8988T (cell line): ENCODE measurements around the gene MYO9B.

Experiments
- DNase-seq: peaks from one replicate; pipeline ENCODE4 v3.0.0; 2011

MYO9B gene, protein sequence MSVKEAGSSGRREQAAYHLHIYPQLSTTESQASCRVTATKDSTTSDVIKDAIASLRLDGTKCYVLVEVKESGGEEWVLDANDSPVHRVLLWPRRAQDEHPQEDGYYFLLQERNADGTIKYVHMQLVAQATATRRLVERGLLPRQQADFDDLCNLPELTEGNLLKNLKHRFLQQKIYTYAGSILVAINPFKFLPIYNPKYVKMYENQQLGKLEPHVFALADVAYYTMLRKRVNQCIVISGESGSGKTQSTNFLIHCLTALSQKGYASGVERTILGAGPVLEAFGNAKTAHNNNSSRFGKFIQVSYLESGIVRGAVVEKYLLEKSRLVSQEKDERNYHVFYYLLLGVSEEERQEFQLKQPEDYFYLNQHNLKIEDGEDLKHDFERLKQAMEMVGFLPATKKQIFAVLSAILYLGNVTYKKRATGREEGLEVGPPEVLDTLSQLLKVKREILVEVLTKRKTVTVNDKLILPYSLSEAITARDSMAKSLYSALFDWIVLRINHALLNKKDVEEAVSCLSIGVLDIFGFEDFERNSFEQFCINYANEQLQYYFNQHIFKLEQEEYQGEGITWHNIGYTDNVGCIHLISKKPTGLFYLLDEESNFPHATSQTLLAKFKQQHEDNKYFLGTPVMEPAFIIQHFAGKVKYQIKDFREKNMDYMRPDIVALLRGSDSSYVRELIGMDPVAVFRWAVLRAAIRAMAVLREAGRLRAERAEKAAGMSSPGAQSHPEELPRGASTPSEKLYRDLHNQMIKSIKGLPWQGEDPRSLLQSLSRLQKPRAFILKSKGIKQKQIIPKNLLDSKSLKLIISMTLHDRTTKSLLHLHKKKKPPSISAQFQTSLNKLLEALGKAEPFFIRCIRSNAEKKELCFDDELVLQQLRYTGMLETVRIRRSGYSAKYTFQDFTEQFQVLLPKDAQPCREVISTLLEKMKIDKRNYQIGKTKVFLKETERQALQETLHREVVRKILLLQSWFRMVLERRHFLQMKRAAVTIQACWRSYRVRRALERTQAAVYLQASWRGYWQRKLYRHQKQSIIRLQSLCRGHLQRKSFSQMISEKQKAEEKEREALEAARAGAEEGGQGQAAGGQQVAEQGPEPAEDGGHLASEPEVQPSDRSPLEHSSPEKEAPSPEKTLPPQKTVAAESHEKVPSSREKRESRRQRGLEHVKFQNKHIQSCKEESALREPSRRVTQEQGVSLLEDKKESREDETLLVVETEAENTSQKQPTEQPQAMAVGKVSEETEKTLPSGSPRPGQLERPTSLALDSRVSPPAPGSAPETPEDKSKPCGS (N-terminal part only)

DNA sequence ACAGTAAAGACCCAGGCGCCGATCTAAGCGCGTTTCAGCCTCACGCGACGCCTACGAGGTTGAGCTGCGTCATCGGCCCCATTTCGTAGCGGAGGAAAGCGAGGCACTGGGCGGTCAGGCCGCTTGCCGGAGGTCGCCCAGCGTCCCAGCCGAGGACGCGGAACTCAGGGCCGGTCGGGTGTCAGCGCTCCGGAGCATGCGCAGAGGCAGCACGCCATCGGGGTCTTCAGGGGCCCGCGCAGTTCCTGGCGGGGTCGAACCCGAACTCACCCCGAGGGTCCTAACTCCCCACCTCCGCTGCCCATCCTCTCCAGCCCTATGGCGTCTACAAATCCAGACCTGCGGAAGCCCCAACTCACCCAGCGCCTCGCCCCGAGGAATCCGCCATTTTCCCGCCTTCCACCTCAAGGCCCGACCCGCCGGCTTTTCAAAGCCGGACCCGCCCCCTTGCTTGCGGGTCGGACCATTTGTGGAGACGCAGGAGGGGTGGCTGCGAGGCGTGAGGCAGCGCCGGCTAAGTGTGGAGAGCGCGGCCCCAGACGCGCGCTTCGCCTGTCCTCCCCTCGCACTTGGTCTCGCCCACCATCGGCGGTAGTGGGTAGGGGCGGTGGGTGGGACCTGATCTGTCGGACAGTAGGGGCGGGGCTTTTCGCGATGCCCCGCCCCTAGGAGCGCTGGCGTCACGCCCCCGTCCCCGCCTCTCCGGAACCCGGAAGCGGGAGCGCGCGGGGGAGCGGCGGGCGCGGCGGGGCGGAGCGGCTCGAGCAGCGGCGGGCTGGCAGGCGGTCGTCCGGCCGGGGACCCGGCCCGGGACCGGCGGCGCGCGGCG lies at the start of gene MYO9B, which contains the start of gene HAUS8:
MYO9B (plus strand) TSS at position 743 of the 829 bp plus-strand sequence. CDS start 25,941 bp downstream, outside the sequence.
HAUS8 (minus strand) TSS at position 418 of the 829 bp plus-strand sequence; CDS start at position 388, 30 bp downstream.
- DNase-seq = peak; percentile 94

DNA sequence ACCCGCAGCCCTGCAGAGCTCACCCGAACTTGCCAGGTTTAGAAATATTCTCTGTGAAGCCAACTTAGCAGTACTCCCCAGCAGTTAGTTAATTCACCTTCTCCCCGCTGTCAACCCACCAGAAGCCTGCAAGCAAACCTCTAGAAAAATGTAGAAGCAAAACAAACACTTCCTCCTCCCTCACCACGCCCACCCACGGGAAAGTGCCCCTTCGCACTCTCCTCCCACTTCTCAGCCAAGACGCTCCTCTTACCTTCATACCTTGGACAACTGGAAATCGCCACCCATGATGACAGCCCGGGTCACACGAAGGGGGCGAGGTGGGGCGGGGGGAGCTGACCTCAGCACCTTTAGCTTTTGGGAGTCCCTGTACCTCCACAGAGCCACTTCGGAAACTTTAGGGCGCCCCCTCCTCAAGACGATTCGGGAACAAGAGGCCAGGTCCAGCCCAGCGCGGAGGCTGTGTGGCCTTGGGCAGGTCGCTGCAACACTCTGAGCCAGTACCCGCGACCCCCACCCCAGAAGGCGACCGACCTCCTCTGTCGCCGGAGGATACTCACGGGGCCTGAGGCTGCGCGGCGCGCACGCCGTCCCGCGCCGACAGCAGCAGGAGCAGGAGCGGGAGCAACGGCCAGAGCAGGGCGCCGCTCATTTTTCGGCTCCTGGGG lies 49.5 kb upstream of the MYO9B start:
- no peak for DNase-seq

DNA sequence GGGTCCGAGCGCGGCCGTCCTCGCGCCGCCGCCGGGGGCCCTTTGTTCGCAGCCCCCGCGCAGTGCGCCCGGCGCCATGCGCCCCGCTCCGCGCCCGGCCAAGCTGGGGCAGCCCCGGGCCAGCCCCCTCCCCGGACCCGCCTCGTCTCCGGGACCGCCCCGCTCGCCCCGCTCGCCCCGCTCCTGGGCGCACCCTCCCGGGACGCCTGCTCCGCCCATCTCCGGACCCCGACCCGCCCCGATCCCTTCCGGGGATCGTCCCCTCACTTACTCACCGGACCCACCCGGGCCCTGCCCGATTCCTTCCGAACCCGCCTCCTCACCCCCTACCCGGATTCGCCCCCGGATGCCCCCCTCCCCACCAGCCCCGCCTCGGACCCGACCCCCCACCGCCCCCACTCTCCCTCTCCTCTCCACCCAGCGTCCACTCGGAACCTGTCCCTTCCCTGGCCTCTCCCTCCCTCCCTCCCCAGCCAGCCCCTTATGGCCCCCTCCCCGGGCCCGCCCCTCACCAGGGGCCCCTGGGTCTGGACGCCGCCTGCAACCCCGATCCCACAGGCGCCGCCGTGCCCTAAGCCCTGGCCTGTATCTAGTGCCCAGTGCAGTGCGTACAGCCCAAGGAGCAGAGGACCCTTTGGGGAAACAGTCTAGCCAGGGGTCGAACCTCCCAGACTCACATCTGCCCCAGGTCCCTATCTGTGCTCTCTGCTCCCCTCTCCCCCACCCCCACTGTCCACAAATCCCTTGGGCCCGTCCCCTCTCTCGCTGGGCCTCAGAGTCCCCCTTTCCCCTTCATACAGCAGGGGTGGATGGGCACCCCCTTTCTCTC lies 48.7 kb upstream of the MYO9B start, which contains the start of gene CPAMD8:
CPAMD8 (minus strand) TSS at position 105 of the 829 bp plus-strand sequence. CDS start 168 bp downstream, outside the sequence.
- no peak for DNase-seq

- DNase-seq = no peak
Observed at GRCh38 chr19:17027535-17027975, 48.0 kb upstream of the MYO9B start.

- DNase-seq = no peak
Observed at GRCh38 chr19:17031741-17032140, 43.8 kb upstream of the MYO9B start.

GRCh38 chr19:17035842-17036424 lies 39.6 kb upstream of the MYO9B start:
- no peak for DNase-seq

- no peak for DNase-seq
Observed at GRCh38 chr19:17036640-17037039, 38.9 kb upstream of the MYO9B start.

GRCh38 chr19:17037184-17037583 lies 38.4 kb upstream of the MYO9B start:
- no peak for DNase-seq

DNA sequence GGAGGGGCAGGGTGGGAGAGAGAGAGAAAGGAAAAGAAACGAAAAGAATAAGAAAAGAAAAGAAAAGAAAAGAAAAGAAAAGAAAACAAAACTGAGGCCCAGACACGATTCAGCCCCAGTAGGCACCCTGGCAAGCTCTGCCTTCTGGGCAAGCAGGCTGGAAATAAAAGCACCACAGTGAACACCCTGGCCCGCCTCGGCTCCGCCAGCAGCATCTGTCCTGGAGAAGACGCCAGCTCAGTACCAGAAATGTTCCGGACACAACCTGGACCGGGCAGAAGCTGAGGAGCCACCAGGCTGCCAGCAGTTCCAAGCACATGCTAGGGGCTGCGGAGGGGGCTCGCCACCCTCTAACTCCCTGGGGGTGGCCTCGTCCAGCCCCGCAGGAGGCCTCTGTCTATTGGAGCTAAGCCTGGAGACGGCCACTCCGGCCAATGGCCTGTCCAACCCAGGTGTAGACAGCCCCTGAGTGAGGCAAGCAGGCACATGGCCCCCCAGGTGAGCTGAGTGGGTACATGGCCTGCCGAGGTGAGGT lies 37.5 kb upstream of the MYO9B start:
- no peak for DNase-seq

GRCh38 chr19:17041976-17042375 lies 33.6 kb upstream of the MYO9B start:
- DNase-seq = no peak

DNA sequence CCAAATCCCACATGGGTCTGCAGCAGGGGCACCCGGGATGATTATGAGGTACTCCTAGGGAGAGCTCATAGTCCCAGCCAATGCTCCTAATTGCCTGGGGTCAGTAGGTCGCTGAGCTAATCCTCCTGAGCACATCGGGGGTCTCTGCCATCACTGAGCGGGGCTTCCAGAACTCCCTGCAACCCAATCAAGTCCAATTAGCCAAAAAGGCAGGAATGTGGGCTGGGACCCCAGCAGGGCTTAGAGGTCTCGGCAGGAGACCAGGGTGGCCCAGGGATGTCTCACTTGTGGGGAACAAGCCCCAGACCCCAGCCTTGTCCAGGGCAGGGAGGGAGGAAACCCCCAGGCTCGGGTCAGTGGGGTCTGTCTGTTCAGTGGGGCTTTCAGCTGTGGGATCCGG lies 31.8 kb upstream of the MYO9B start:
- DNase-seq = no peak

GRCh38 chr19:17045907-17046502 lies 29.6 kb upstream of the MYO9B start:
- no peak for DNase-seq

GRCh38 chr19:17048885-17049453 lies 26.6 kb upstream of the MYO9B start:
- DNase-seq = no peak

- no peak for DNase-seq
Observed at GRCh38 chr19:17049711-17050280, 25.8 kb upstream of the MYO9B start.

- no peak for DNase-seq
Observed at GRCh38 chr19:17052439-17052838, 23.1 kb upstream of the MYO9B start.

- DNase-seq = no peak
Observed at GRCh38 chr19:17054746-17055145, 20.8 kb upstream of the MYO9B start.

- no peak for DNase-seq
Observed at GRCh38 chr19:17055636-17056035, 19.9 kb upstream of the MYO9B start.

DNA sequence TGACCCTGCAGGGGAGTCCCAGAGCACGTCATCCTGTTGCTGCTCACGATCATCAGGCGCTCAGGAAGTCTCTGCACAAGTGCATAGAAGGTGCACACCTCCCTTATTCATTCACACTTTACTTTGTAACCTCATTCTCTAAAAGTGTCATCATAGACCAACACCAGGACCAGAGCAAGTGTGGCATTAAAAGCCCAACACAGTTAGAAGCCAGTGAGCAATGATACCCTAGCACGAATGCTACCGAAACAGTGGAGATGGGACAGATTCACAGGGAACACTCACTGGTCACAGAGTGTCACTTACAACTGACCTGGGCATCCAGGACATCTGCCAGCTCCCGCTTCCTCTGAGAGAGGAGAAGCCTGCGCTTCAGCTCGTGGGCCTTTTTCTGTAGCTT lies 17.3 kb upstream of the MYO9B start:
- DNase-seq = no peak
